H1 (cell line): ENCODE results near the gene SEMA4D.

ENCODE experiments used
- ATF3 ChIP-seq: IDR thresholded peaks from 2 replicates; pipeline ENCODE4 v1.6.1; 2011; ENCODE audit warnings: low read depth, mild to moderate bottlenecking, low read length; ENCODE audit not compliant: insufficient read depth
- EGR1 ChIP-seq: IDR thresholded peaks from 2 replicates; pipeline ENCODE4 v1.6.1; 2011; ENCODE audit warnings: low read depth, low read length, borderline replicate concordance
- EP300 ChIP-seq, 2 experiments: IDR thresholded peaks; 1 replicate in 1 of 2; 2 replicates in 1 of 2; pipeline ENCODE4 v1.6.1; 2011 to 2012; ENCODE audit warnings: low read depth in 2 of 2, low read length in 2 of 2, mild to moderate bottlenecking in 2 of 2, borderline replicate concordance in 1 of 2, inconsistent platforms in 1 of 2, moderate library complexity in 1 of 2
- EZH2 ChIP-seq: fragments of 200-600 bp; sonication (generic); IDR thresholded peaks from 2 replicates; pipeline ENCODE4 v1.7.1; 2012; ENCODE audit warnings: low read depth, mild to moderate bottlenecking, moderate library complexity, low read length, inconsistent platforms; ENCODE audit not compliant: severe bottlenecking
- GTF2F1 ChIP-seq: IDR thresholded peaks from 2 replicates; pipeline ENCODE4 v1.6.1; 2012; ENCODE audit warnings: low read depth, low read length, improper control_type of control experiment, borderline replicate concordance
- JUN ChIP-seq: IDR thresholded peaks from 2 replicates; pipeline ENCODE4 v1.6.1; 2011; ENCODE audit warnings: low read depth, mild to moderate bottlenecking, improper control_type of control experiment, low read length
- PHF8 ChIP-seq: fragments of 200-600 bp; sonication (generic); conservative IDR thresholded peaks from 2 replicates; pipeline ENCODE4 v1.7.1; 2012; ENCODE audit warnings: low read depth, mild to moderate bottlenecking, inconsistent platforms, low read length, moderate library complexity
- POLR2A ChIP-seq, 2 experiments: IDR thresholded peaks; 1 replicate in 1 of 2; 2 replicates in 1 of 2; pipeline ENCODE4 v1.6.1; 2011; ENCODE audit warnings: low read depth in 2 of 2, low read length in 2 of 2, mild to moderate bottlenecking in 2 of 2; ENCODE audit errors: control extremely low read depth in 1 of 2
- SP1 ChIP-seq: IDR thresholded peaks from 2 replicates; pipeline ENCODE4 v1.6.1; 2011; ENCODE audit warnings: low read depth, low read length
- SUZ12 ChIP-seq: fragments of 200-600 bp; sonication (generic); IDR thresholded peaks from 2 replicates; pipeline ENCODE4 v1.6.1; 2012; ENCODE audit warnings: mild to moderate bottlenecking, inconsistent platforms, low read length, moderate library complexity, mixed read lengths
- TAF1 ChIP-seq: IDR thresholded peaks from 2 replicates; pipeline ENCODE4 v1.6.1; 2011; ENCODE audit warnings: mild to moderate bottlenecking, low read depth, low read length
- YY1 ChIP-seq: IDR thresholded peaks from 2 replicates; pipeline ENCODE4 v1.6.1; 2011; ENCODE audit warnings: low read depth, mild to moderate bottlenecking, low read length
- ZNF274 ChIP-seq: IDR thresholded peaks from 2 replicates; pipeline ENCODE4 v1.7.0; 2012; ENCODE audit warnings: low read length, borderline replicate concordance; ENCODE audit errors: extremely low read depth
- TF ChIP-seq, protein P1 (sequence below), 3 experiments: IDR thresholded peaks; 1 replicate in 2 of 3; 2 replicates in 1 of 3; pipeline versions ENCODE4 v1.5.1 to v1.6.1; 2011; ENCODE audit warnings: low read length in 3 of 3, mild to moderate bottlenecking in 3 of 3, inconsistent platforms in 2 of 3, low read depth in 1 of 3, moderate library complexity in 1 of 3; ENCODE audit not compliant: insufficient read depth in 1 of 3; ENCODE audit errors: control extremely low read depth in 1 of 3

DNA sequence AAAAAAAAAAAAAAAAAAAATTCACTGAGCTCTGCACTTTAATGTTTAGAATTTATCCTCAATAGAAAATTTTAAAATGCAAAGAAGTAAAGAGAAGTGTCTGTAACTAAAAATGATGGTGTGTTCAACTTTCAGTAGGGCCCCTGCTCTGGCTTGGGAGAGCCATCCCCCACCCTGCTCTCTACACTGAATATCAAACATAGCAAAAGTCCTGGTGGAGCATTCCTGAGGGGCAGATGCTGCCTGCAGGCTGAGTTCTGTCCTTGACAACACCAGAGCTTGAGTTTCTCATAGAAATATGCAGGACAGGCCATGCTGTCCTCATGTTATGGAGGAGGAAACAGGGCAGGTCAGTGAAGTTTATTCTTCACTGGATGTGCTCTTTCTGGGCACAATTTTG, 7.1 kb upstream of the SEMA4D start:
- TF ChIP-seq YY1 (no peak), ATF3 (no peak), SP1 (no peak), GTF2F1 (no peak), TAF1 (no peak), PHF8 (no peak), ZNF274 (no peak), EP300 (IDR thresholded peaks at IDR 0.05; ENCODE audit: borderline replicate concordance in 1 of 2, low read depth in 2 of 2, low read length in 2 of 2) (no peak), SUZ12 (no peak), JUN (no peak), EZH2 (no peak), POLR2A (IDR thresholded peaks at IDR 0.05; ENCODE audit: control extremely low read depth in 1 of 2, low read depth in 2 of 2, low read length in 2 of 2) (no peak), EGR1 (no peak)
- TF ChIP-seq, protein P1, sequence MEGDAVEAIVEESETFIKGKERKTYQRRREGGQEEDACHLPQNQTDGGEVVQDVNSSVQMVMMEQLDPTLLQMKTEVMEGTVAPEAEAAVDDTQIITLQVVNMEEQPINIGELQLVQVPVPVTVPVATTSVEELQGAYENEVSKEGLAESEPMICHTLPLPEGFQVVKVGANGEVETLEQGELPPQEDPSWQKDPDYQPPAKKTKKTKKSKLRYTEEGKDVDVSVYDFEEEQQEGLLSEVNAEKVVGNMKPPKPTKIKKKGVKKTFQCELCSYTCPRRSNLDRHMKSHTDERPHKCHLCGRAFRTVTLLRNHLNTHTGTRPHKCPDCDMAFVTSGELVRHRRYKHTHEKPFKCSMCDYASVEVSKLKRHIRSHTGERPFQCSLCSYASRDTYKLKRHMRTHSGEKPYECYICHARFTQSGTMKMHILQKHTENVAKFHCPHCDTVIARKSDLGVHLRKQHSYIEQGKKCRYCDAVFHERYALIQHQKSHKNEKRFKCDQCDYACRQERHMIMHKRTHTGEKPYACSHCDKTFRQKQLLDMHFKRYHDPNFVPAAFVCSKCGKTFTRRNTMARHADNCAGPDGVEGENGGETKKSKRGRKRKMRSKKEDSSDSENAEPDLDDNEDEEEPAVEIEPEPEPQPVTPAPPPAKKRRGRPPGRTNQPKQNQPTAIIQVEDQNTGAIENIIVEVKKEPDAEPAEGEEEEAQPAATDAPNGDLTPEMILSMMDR (IDR thresholded peaks at IDR 0.05; ENCODE audit: control extremely low read depth in 1 of 3, insufficient read depth in 1 of 3, low read depth in 1 of 3, low read length in 3 of 3) = no peak
